Measurements from ENCODE around the gene KIF3B.

Gene KIF3B

GRCh38 chr20:32230707-32231106 is 46.7 kb upstream of the KIF3B start:
- H3K79me2 ChIP-seq (ENCODE audit: insufficient read depth, low read length): no peaks in the 10 kb centered on the region
- H3K9me3 ChIP-seq (ENCODE audit: low read length): no peaks in the 10 kb centered on the region
- no peak overlapping the region for H3K27ac ChIP-seq (ENCODE audit: low read depth, low read length, poor library complexity, severe bottlenecking)
- TF ChIP-seq CTCF (IDR thresholded peaks at IDR 0.05; ENCODE audit: low read length) (no peak), EZH2 (IDR thresholded peaks at IDR 0.05; ENCODE audit: borderline replicate concordance, low read length) (no peak)
- H3F3A ChIP-seq (ENCODE audit: insufficient read depth, low read length): no peaks in the 10 kb centered on the region
- H3K9me2 ChIP-seq (ENCODE audit: low read depth, low read length): no peaks in the 10 kb centered on the region
- no peak overlapping the region for H3K4me3 ChIP-seq (ENCODE audit: low read depth, low read length, poor library complexity, severe bottlenecking)
- no peak overlapping the region for H2AFZ ChIP-seq (ENCODE audit: low read length)
- no peak overlapping the region for H3K9ac ChIP-seq (ENCODE audit: low read length)
- no peaks in the 10 kb centered on the region for H4K20me1 ChIP-seq (ENCODE audit: insufficient read depth, low read length)
- peaks cover 84% of the 10 kb centered on the region for H3K36me3 ChIP-seq (ENCODE audit: insufficient read depth, low read length)
- H3K4me1 ChIP-seq (ENCODE audit: insufficient read depth, low read length, severe bottlenecking): peaks cover 11% of the 10 kb centered on the region
- no peaks in the 10 kb centered on the region for H3K27me3 ChIP-seq (ENCODE audit: insufficient read depth, low read length)
- no peak overlapping the region for H3K4me2 ChIP-seq (ENCODE audit: low read length)

- no peak for TF ChIP-seq CTCF (IDR thresholded peaks at IDR 0.05; ENCODE audit: low read length)
- TF ChIP-seq EZH2 (IDR thresholded peaks at IDR 0.05; ENCODE audit: borderline replicate concordance, low read length): no peak
- Histone ChIP-seq H3K9ac (ENCODE audit: low read length) (no peak overlapping the region), H3K27me3 (ENCODE audit: insufficient read depth, low read length) (no peaks in the 10 kb centered on the region), H3K4me3 (ENCODE audit: low read depth, low read length, poor library complexity, severe bottlenecking) (no peak overlapping the region), H2AFZ (ENCODE audit: low read length) (no peak overlapping the region), H3K9me2 (ENCODE audit: low read depth, low read length) (no peaks in the 10 kb centered on the region), H3K79me2 (ENCODE audit: insufficient read depth, low read length) (no peaks in the 10 kb centered on the region), H3K4me1 (ENCODE audit: insufficient read depth, low read length, severe bottlenecking) (peaks cover 11% of the 10 kb centered on the region), H3K36me3 (ENCODE audit: insufficient read depth, low read length) (peaks cover 84% of the 10 kb centered on the region), H3F3A (ENCODE audit: insufficient read depth, low read length) (no peaks in the 10 kb centered on the region), H4K20me1 (ENCODE audit: insufficient read depth, low read length) (no peaks in the 10 kb centered on the region), H3K27ac (ENCODE audit: low read depth, low read length, poor library complexity, severe bottlenecking) (no peak overlapping the region), H3K4me2 (ENCODE audit: low read length) (no peak overlapping the region), H3K9me3 (ENCODE audit: low read length) (no peaks in the 10 kb centered on the region)
Measured at GRCh38 chr20:32231245-32231644, 46.2 kb upstream of the KIF3B start.

GRCh38 chr20:32231847-32232246 is 45.6 kb upstream of the KIF3B start:
- Histone ChIP-seq H4K20me1 (ENCODE audit: insufficient read depth, low read length) (no peaks in the 10 kb centered on the region), H3K36me3 (ENCODE audit: insufficient read depth, low read length) (peaks cover 84% of the 10 kb centered on the region), H3K4me3 (ENCODE audit: low read depth, low read length, poor library complexity, severe bottlenecking) (no peak overlapping the region), H2AFZ (ENCODE audit: low read length) (no peak overlapping the region), H3K4me2 (ENCODE audit: low read length) (no peak overlapping the region), H3K79me2 (ENCODE audit: insufficient read depth, low read length) (no peaks in the 10 kb centered on the region), H3K9me3 (ENCODE audit: low read length) (no peaks in the 10 kb centered on the region), H3F3A (ENCODE audit: insufficient read depth, low read length) (no peaks in the 10 kb centered on the region), H3K27me3 (ENCODE audit: insufficient read depth, low read length) (no peaks in the 10 kb centered on the region), H3K27ac (ENCODE audit: low read depth, low read length, poor library complexity, severe bottlenecking) (no peak overlapping the region), H3K4me1 (ENCODE audit: insufficient read depth, low read length, severe bottlenecking) (peaks cover 11% of the 10 kb centered on the region), H3K9ac (ENCODE audit: low read length) (no peak overlapping the region), H3K9me2 (ENCODE audit: low read depth, low read length) (no peaks in the 10 kb centered on the region)
- no peak for TF ChIP-seq CTCF (IDR thresholded peaks at IDR 0.05; ENCODE audit: low read length)
- no peak for TF ChIP-seq EZH2 (IDR thresholded peaks at IDR 0.05; ENCODE audit: borderline replicate concordance, low read length)
